GM19455 (cell line): ENCODE results near the gene RPS6KA4.
"Not testable (repeated sequence)": the region's sequence is repeated elsewhere in the genome, so short reads cannot be mapped to it uniquely, and the experiment has no call there.

ENCODE experiments used
- ATAC-seq: cut with Tn5 transposase; IDR thresholded peaks from one replicate; pipeline ENCODE4 v1.9.1; 2021; ENCODE audit not compliant: unreplicated experiment

RPS6KA4 gene

DNA sequence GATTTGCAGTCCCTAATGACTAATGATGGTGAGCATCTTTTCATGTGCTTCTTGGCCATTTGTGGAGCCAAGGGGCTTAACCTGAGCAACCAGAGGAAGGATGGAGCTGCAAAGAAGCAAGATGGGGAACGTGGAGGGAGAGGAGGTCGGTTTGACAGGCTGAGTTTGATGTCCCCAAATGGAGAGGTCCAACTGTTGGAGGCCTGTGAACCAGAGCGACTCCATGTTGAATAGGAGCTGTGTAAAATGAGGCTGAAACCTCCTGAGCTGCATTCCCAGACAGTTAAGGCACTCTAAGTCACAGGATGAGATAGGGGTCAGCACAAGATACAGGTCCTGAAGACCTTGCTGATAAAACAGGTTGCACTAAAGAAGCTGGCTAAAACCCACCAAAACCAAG is 54.5 kb downstream of the RPS6KA4 start:
- no peak for ATAC-seq

DNA sequence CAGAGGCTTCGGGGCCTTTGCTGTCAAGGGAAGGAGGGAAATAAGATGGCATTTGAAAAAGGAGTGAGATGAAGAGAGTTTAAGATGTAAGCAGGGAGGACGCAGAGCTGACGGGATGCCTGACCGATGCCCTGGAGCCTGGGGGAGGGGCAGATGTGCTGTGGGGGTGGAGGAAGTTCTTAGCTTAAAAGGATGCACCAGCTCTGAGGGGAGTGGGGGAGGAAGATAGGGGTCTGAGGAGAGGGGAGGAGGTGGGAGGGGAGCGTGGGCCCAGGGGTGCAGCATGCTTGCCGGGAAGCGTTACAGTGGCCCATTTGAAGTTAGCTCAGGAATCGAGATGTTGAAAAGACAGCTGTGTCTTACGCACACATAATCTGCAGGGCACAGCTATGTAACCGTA is 56.3 kb downstream of the RPS6KA4 start:
- no peak for ATAC-seq

DNA sequence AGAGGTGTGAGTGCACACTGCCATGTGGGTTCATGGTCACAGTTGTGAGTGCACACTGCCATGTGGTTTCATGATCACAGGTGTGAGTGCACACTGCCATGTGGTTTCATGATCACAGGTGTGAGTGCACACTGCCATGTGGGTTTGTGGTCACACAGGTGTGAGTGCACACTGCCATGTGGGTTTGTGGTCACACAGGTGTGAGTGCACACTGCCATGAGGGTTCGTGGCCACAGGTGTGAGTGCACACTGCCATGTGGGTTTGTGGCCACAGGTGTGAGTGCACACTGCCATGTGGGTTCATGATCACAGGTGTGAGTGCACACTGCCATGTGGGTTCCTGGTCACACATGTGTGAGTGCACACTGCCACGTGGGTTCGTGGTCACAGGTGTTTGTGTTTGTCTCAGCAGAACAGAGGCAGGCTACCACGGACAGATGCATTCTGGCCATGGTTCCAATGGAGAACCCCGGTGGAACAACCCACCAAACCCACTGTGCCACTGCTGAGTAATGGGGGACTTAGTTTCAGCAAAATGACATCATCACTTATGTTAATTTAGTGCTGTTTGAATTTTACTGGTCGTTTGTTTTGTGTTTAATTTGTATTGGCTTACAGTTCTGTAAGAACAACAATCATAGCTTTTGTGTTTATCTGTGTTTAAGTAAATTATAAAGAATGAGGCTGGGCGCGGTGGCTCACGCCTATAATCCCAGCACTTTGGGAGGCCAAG is 57.2 kb downstream of the RPS6KA4 start:
- no peak for ATAC-seq

DNA sequence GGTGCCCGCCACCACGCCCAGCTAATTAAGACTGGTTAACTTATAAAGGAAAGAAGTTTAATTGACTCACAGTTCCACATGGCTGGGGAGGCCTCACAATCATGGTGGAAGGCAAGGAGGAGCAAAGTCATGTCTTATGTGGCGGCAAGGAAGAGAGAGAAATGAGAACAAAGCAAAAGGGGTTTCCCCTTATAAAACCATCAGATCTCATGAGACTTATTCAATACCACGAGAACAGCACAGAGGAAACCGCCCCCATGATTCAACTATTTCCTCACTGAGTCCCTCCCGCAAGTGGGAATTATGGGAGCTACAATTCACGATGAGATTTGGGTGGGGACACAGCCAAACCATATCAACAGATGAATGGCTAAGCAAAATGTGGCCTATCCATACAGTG is 59.3 kb downstream of the RPS6KA4 start:
- not testable (repeated sequence) for ATAC-seq

DNA sequence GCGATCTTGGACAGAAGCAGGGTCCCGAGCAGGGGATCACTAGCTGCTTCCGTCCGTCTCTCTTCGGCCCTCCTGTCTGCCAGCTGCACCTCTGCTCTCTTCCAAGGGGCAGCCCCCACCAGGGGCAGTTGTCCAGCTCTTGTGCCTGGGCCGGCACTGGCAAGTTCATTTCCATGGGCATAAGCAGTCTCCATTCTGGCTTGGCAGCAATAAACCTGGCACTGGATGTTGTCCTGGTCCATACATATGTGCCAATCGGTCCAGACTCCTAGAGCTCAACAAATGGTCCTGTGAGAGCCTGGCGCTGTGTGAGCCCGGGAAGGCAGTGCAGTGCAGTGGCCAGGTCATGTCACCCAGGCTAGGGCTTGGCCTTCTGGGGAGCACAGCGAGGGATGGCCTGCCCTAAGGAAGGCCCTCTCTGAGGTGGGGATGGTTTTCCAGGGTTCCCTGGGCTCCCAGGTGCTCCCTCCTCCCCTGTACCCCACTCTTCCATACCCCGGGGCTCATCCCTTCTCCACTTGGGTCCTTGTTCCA is 60.4 kb downstream of the RPS6KA4 start:
- no peak for ATAC-seq

DNA sequence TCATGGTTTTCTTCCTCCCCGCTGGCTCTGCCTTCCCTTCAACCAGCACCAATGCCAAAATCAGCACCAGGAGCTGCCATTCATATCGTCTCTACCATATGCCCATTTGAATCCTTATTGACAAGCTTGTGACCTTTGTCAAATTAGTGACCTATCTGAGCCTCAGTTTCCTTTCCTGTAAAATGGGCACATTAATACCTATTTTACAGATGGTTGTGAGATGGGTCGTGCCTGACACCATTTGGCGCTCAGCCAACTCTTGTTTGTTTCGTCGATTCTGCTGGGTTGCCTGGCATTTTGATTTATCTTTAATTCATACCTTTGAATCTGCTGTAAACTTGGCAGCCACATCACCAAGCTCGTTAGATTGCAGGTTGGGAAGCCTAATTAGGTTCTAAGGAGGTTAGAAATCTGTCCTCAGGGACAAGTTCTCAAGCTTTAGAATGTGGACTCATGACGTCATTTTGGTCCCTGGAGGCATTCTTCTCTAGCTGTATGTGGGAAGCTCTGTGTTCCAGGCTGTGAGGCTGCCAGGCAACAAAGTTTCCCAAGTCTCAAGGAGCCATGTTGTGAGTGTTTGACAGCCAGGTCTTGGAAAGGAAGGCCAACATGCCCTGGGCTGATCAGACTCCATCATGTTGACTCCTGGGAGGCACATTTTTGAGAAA is 61.0 kb downstream of the RPS6KA4 start:
- no peak for ATAC-seq
